Caki2 (cell line): ENCODE results near the gene PSMD1. TPM values are rescaled to one million over a fixed set of nuclear protein-coding genes. Genes with fewer than 3 reads are reported as not detected.

Source experiments
- DNase-seq: peaks from one replicate; pipeline ENCODE4 v3.0.0-alpha.2; 2015; ENCODE audit warnings: low read depth
- in situ Hi-C: cut with HindIII; loops from 2 replicates; pipeline ENCODE4 v1.10.0; 2016; ENCODE audit warnings: low sequenced_read_pairs, low pct_unique_long_range_greater_than_20kb, mixed read lengths
- total RNA-seq: library from RNA; depleted of rRNA; stranded (reverse); fragments of >200 nt; shearing (Covaris generic); gene quantifications from 2 replicates; pipeline ENCODE4 v1.2.3, GENCODE V29; 2014; ENCODE audit warnings: low replicate concordance; rRNA removed

PSMD1 gene
- total RNA-seq, 1 experiment from 2014 or later: 37.6 TPM

GRCh38 chr2:231211486-231211885 lies 154.8 kb downstream of the PSMD1 start:
- in situ Hi-C loops: no loop called here
- DNase-seq: no peak

GRCh38 chr2:231212329-231212845 lies 155.7 kb downstream of the PSMD1 start:
- in situ Hi-C loops: no loop called here

GRCh38 chr2:231213931-231214642 lies 157.4 kb downstream of the PSMD1 start:
- in situ Hi-C loops: no loop called here
- no peak for DNase-seq

More at GRCh38 chr2:231212329-231212845, 155.7 kb downstream of the PSMD1 start:
- DNase-seq: no peak

GRCh38 chr2:231218366-231218765 lies 161.7 kb downstream of the PSMD1 start:
- in situ Hi-C loops: no loop called here

GRCh38 chr2:231219289-231219688 lies 162.6 kb downstream of the PSMD1 start:
- DNase-seq: no peak
- in situ Hi-C loops: no loop called here

More at GRCh38 chr2:231218366-231218765, 161.7 kb downstream of the PSMD1 start:
- DNase-seq: no peak

- in situ Hi-C loops: no loop called here
- no peak for DNase-seq
These were observed 165.1 kb downstream of the PSMD1 start for GRCh38 chr2:231221761-231222160.

Other genes starting within 250 kb of the PSMD1 start
- gene ITM2C, start 191.9 kb upstream of the PSMD1 start, total RNA-seq: 106 and 109 TPM in 2 replicates
- gene GPR55, start 131.6 kb upstream of the PSMD1 start, total RNA-seq: 0.03 and 0.49 TPM in 2 replicates
- gene SPATA3, start 60.7 kb upstream of the PSMD1 start, total RNA-seq: not detected in 2 replicates
- 12.8 and 21.5 TPM in 2 replicates for gene C2orf72, start 19.3 kb upstream of the PSMD1 start, total RNA-seq
- gene HTR2B, start 68.2 kb downstream of the PSMD1 start, total RNA-seq: 0.12 and 0.51 TPM in 2 replicates
- 39.4 and 39.8 TPM in 2 replicates for gene ARMC9, start 141.8 kb downstream of the PSMD1 start, total RNA-seq